ENCODE measurements around the gene C5orf46.

Gene C5orf46

GRCh38 chr5:147844846-147845245 is 61.5 kb downstream of the C5orf46 start:
- no peaks in the 10 kb centered on the region for H3K4me1 ChIP-seq (ENCODE audit: control insufficient read depth, insufficient read depth, low read length)
- no peaks in the 10 kb centered on the region for H3K27me3 ChIP-seq (ENCODE audit: control insufficient read depth in 1 of 2, insufficient read depth in 2 of 2, low read length in 2 of 2)
- no peak overlapping the region for H3K27ac ChIP-seq (ENCODE audit: low read length)
- H3K9me3 ChIP-seq (ENCODE audit: control insufficient read depth in 2 of 2, low read length in 2 of 2), result no peaks in the 10 kb centered on the region
- H3K36me3 ChIP-seq (ENCODE audit: control insufficient read depth in 2 of 2, insufficient read depth in 2 of 2, low read length in 2 of 2), result no peaks in the 10 kb centered on the region
- no peak overlapping the region for H3K4me3 ChIP-seq (ENCODE audit: low read length in 2 of 2)
- H3K9ac ChIP-seq (ENCODE audit: low read length in 2 of 2), result no peak overlapping the region

- H3K27me3 ChIP-seq (ENCODE audit: control insufficient read depth in 1 of 2, insufficient read depth in 2 of 2, low read length in 2 of 2), result no peaks in the 10 kb centered on the region
- H3K36me3 ChIP-seq (ENCODE audit: control insufficient read depth in 2 of 2, insufficient read depth in 2 of 2, low read length in 2 of 2), result no peaks in the 10 kb centered on the region
- H3K9ac ChIP-seq (ENCODE audit: low read length in 2 of 2), result no peak overlapping the region
- H3K4me1 ChIP-seq (ENCODE audit: control insufficient read depth, insufficient read depth, low read length), result no peaks in the 10 kb centered on the region
- no peak overlapping the region for H3K27ac ChIP-seq (ENCODE audit: low read length)
- no peak overlapping the region for H3K4me3 ChIP-seq (ENCODE audit: low read length in 2 of 2)
- no peaks in the 10 kb centered on the region for H3K9me3 ChIP-seq (ENCODE audit: control insufficient read depth in 2 of 2, low read length in 2 of 2)
Measured at GRCh38 chr5:147842869-147843268, 63.5 kb downstream of the C5orf46 start.
